Caco-2 (cell line): ENCODE data around the gene BLTP2. TPM values are rescaled to one million over a fixed set of nuclear protein-coding genes. Genes with fewer than 3 reads are reported as not detected.

Experiments used
- BruUV-seq: library from RNA; stranded (reverse); fragments of 400-500 nt; replicated peaks from 2 replicates; lab custom pipeline; 2021; lab: Mats Ljungman, UMichigan
- CTCF ChIA-PET: fragments of 300-600 bp; sonication (Branson Sonifier 250); formaldehyde crosslinking; loops from one replicate; lab custom pipeline; 2022; ENCODE audit warnings: antibody characterized with exemption; lab: Charles Lee
- POLR2A ChIA-PET: fragments of 300-600 bp; sonication (Branson Sonifier 250); formaldehyde crosslinking; loops from one replicate; lab custom pipeline; 2022; ENCODE audit warnings: antibody characterized with exemption; lab: Charles Lee
- DNase-seq, 2 experiments: peaks; one replicate each; pipeline versions ENCODE4 v3.0.0 to v3.0.0-alpha.2; 2020 to 2022
- H3K27me3 ChIP-seq: replicated peaks from 2 replicates; pipeline ENCODE4 v1.6.0; 2011; ENCODE audit warnings: low read length; ENCODE audit not compliant: control insufficient read depth, insufficient read depth
- H3K36me3 ChIP-seq: 2 replicates; pipeline ENCODE4 v1.5.1; 2011; ENCODE audit warnings: low read length; ENCODE audit not compliant: control insufficient read depth, insufficient read depth
- H3K4me1 ChIP-seq: fragments of 250-450 bp; sonication (Bioruptor Pico); 2 replicates; pipeline ENCODE4 v1.5.1; 2020; ENCODE audit warnings: mild to moderate bottlenecking
- H3K4me3 ChIP-seq: 2 replicates; pipeline ENCODE4 v1.5.1; 2011; ENCODE audit warnings: low read depth, mild to moderate bottlenecking, control low read depth, low read length
- H3K9me3 ChIP-seq: fragments of 250-450 bp; sonication (Bioruptor Pico); 2 replicates; pipeline ENCODE4 v1.5.1; 2020; ENCODE audit warnings: mild to moderate bottlenecking, moderate library complexity
- H3K27ac Mint-ChIP-seq: one replicate; pipeline ENCODE4 v1.8.0; 2022; ENCODE audit warnings: mixed read lengths; ENCODE audit not compliant: unreplicated experiment
- H3K27me3 Mint-ChIP-seq: one replicate; pipeline ENCODE4 v1.8.0; 2022; ENCODE audit warnings: mixed read lengths; ENCODE audit not compliant: insufficient read depth, unreplicated experiment
- H3K36me3 Mint-ChIP-seq: one replicate; pipeline ENCODE4 v1.8.0; 2022; ENCODE audit warnings: mild to moderate bottlenecking, mixed read lengths; ENCODE audit not compliant: insufficient read depth, unreplicated experiment
- H3K4me1 Mint-ChIP-seq: one replicate; pipeline ENCODE4 v1.8.0; 2022; ENCODE audit warnings: low read depth, mixed read lengths; ENCODE audit not compliant: unreplicated experiment
- H3K4me3 Mint-ChIP-seq: one replicate; pipeline ENCODE4 v1.8.0; 2022; ENCODE audit warnings: mild to moderate bottlenecking, moderate library complexity, mixed read lengths; ENCODE audit not compliant: unreplicated experiment
- H3K9me3 Mint-ChIP-seq: one replicate; pipeline ENCODE4 v1.8.0; 2022; ENCODE audit warnings: mixed read lengths; ENCODE audit not compliant: unreplicated experiment
- intact Hi-C: fragments of 100-400 bp; cut with micrococcal nuclease; formaldehyde crosslinking; loops from one replicate; pipeline ENCODE4 v1.10.0; 2022; ENCODE audit not compliant: unreplicated experiment
- total RNA-seq: library from RNA; stranded (reverse); gene quantifications from 2 replicates; pipeline ENCODE4 v1.2.3, GENCODE V29; 2022
- TF ChIP-seq, protein P1 (sequence below), 2 experiments: fragments of 200-600 bp in 1 of 2; IDR thresholded peaks; 1 replicate in 1 of 2; 2 replicates in 1 of 2; pipeline versions ENCODE4 v1.5.1 to v1.8.0; 2011 to 2022; ENCODE audit warnings: antibody characterized with exemption in 1 of 2, control low read depth in 1 of 2, inconsistent platforms in 1 of 2, low read depth in 1 of 2, low read length in 1 of 2, mild to moderate bottlenecking in 1 of 2, moderate library complexity in 1 of 2; ENCODE audit not compliant: insufficient read depth in 1 of 2, severe bottlenecking in 1 of 2, unreplicated experiment in 1 of 2

Gene BLTP2
- total RNA-seq, 1 experiment from 2014 or later = 154 TPM

- no peak for DNase-seq
- peaks cover 11% of the 10 kb centered on the region for H3K36me3 ChIP-seq
- TF ChIP-seq, protein P1, sequence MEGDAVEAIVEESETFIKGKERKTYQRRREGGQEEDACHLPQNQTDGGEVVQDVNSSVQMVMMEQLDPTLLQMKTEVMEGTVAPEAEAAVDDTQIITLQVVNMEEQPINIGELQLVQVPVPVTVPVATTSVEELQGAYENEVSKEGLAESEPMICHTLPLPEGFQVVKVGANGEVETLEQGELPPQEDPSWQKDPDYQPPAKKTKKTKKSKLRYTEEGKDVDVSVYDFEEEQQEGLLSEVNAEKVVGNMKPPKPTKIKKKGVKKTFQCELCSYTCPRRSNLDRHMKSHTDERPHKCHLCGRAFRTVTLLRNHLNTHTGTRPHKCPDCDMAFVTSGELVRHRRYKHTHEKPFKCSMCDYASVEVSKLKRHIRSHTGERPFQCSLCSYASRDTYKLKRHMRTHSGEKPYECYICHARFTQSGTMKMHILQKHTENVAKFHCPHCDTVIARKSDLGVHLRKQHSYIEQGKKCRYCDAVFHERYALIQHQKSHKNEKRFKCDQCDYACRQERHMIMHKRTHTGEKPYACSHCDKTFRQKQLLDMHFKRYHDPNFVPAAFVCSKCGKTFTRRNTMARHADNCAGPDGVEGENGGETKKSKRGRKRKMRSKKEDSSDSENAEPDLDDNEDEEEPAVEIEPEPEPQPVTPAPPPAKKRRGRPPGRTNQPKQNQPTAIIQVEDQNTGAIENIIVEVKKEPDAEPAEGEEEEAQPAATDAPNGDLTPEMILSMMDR (IDR thresholded peaks at IDR 0.05; ENCODE audit: insufficient read depth in 1 of 2, low read depth in 1 of 2, low read length in 1 of 2, severe bottlenecking in 1 of 2, unreplicated experiment in 1 of 2) = no peak
- H3K27me3 ChIP-seq = no peaks in the 10 kb centered on the region
- H3K4me3 ChIP-seq = no peak overlapping the region
- Mint-ChIP-seq H3K27me3 (no peaks in the 10 kb centered on the region), H3K4me3 (no peak overlapping the region), H3K27ac (no peak overlapping the region), H3K9me3 (no peaks in the 10 kb centered on the region), H3K36me3 (peaks cover 88% of the 10 kb centered on the region), H3K4me1 (no peaks in the 10 kb centered on the region)
- H3K4me1 ChIP-seq = no peaks in the 10 kb centered on the region
- H3K9me3 ChIP-seq = no peaks in the 10 kb centered on the region
- TSS peak; percentile 19 for BruUV-seq
- intact Hi-C loops = no loop called here
- ChIA-PET POLR2A (interaction anchor here (1.2 kb wide), 1 partner anchor 23 kb away, joined by 5 read pairs; no protein-coding TSS in a partner anchor), CTCF (no interaction called here)
These were observed 10.6 kb downstream of the BLTP2 start for GRCh38 chr17:28634206-28634865.

GRCh38 chr17:28626818-28627217 is 18.1 kb downstream of the BLTP2 start:
- intact Hi-C loops = no loop called here
- H3K4me3 Mint-ChIP-seq = no peak overlapping the region
- no peaks in the 10 kb centered on the region for H3K4me1 Mint-ChIP-seq
- TF ChIP-seq, protein P1 (IDR thresholded peaks at IDR 0.05; ENCODE audit: insufficient read depth in 1 of 2, low read depth in 1 of 2, low read length in 1 of 2, severe bottlenecking in 1 of 2, unreplicated experiment in 1 of 2) = no peak
- POLR2A ChIA-PET = no interaction called here
- no peaks in the 10 kb centered on the region for H3K27me3 Mint-ChIP-seq
- no peaks in the 10 kb centered on the region for H3K9me3 Mint-ChIP-seq
- no peak overlapping the region for H3K27ac Mint-ChIP-seq
- H3K36me3 Mint-ChIP-seq = peaks cover 63% of the 10 kb centered on the region
- no peaks in the 10 kb centered on the region for H3K27me3 ChIP-seq
- H3K9me3 ChIP-seq = no peaks in the 10 kb centered on the region
- CTCF ChIA-PET = no interaction called here
- no peak for DNase-seq
- no peak overlapping the region for H3K4me3 ChIP-seq
- H3K36me3 ChIP-seq = peaks cover 1% of the 10 kb centered on the region
- no peaks in the 10 kb centered on the region for H3K4me1 ChIP-seq
- BruUV-seq = no TSS peak

- no TSS peak for BruUV-seq
- no peaks in the 10 kb centered on the region for H3K27me3 Mint-ChIP-seq
- no peaks in the 10 kb centered on the region for H3K9me3 Mint-ChIP-seq
- no peaks in the 10 kb centered on the region for H3K27me3 ChIP-seq
- no peak overlapping the region for H3K4me3 ChIP-seq
- TF ChIP-seq, protein P1 (IDR thresholded peaks at IDR 0.05; ENCODE audit: insufficient read depth in 1 of 2, low read depth in 1 of 2, low read length in 1 of 2, severe bottlenecking in 1 of 2, unreplicated experiment in 1 of 2) = no peak
- POLR2A ChIA-PET = no interaction called here
- peaks cover 71% of the 10 kb centered on the region for H3K36me3 Mint-ChIP-seq
- H3K4me1 ChIP-seq = no peaks in the 10 kb centered on the region
- no peak overlapping the region for H3K4me3 Mint-ChIP-seq
- peaks cover 3% of the 10 kb centered on the region for H3K36me3 ChIP-seq
- CTCF ChIA-PET = no interaction called here
- no peak overlapping the region for H3K27ac Mint-ChIP-seq
- H3K4me1 Mint-ChIP-seq = no peaks in the 10 kb centered on the region
- intact Hi-C loops = no loop called here
- DNase-seq = no peak
- no peaks in the 10 kb centered on the region for H3K9me3 ChIP-seq
These were observed 20.8 kb downstream of the BLTP2 start for GRCh38 chr17:28624148-28624547.
